Measurements from ENCODE around the gene C11orf24.
"Not testable (repeated sequence)": the region's sequence is repeated elsewhere in the genome, so short reads cannot be mapped to it uniquely, and the experiment has no call there.

Gene C11orf24

DNA sequence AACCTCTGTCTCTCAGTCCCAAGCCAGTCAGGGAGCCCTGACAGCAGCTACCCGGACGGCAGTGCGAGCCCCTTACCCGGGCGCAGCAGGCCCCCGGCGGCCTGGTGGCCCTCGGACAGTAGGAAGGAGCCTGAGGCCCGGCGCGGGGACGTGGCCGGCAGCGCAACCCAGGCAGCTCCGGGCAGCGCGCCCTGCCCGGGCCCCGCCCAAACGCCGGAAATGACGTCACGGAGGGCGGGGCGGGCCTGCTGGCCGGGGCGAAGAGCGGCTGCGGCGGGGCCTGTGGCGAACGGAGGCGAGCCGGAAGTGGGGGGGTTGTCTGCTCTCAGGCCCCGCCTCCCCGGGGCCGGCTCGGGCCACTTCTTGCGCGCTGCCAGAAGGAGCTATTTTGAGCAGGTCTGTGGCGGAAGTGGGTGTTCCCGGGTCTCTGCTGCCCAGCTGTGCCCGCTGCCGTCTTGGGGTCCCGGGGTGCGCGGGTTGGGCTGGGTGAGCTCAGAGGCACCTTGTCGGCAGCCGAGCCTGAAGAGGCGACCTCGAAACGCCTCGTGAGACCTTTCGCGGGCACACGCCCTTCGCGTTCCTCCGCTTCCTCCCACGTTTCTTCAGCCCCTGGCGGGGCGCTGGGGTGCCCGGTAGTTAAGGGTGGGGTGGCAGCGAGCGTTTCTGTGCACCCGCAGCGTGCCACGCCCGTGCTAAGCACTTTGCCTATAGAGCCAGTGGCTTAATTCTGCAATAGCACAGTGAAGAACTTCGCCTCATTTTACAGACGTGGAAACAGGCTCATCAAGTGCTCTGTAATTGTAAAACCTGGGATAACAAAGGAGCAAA is at the start of gene C11orf24:
Gene C11orf24, minus strand, starts transcription at position 193 of the 828 bp plus-strand sequence. CDS start 8,206 bp downstream, outside the sequence.
- DNase-seq, result peak; percentile 97

DNA sequence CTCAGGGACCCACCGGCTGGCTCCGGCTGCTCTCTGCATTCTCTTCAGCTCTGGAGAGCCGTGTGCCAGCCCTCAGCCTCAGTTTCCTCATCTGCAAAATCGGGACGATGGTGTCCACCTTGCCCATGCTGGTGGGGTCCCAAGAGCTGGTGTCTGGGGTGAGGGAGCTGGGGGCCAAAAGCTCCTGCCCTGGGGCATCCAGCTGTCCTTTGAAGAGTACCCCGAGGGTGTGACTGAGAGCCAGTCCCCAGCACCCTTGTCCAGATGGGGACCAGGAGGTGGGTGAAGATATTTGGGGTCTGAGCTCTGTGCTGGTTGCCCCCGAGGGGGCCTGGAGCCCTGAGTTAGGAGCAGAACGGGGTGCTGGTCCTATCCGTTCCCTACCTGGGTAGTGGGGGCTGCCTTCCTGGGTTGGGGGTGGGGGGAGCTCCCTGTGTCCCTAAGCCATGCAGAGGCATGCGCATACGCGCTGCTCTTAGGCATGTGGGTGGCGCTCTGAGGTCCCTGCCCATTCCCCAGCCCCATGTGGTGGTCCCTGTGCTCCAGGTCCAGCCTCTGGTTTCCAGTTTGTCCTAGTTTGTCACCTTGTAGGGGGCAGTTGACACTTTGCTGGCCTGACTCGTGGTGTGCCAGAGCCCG is 45.5 kb upstream of the C11orf24 start:
- no peak for DNase-seq

DNA sequence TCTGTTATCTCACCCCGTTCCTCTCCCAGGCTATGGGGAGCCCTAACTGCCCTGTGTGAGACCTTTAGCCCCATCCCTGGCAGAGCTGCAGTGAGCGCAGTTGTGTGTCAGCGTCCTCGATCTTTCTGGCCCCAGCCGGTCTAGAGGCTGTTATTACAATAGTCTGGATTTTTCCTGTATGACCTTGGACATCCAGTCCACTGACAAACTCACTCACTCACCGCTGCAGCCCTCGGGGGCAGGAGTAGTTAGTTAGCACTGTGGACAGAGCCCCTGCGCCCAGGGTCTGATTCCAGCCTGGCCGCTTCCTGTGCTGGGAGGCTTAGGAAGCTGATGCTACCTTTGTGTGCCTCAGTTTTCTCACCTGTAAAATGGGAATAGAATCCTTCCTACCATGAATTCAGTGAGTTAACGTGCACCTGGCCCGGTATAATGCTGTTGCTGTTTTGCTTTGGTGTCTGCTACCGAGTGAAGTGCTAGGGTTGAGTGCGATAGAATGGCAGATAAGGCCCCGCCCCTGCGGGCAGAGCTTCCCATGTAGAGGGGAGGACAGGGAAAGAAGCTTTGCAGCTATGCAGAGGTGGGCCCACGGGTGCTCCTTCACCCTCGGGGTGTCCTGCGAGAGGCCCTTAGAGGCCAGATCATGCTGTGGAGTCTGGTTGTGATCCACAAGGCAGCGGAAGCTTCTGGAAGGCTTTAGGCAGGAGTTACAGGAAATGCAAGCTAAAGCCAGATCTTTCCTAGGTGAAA is 43.6 kb upstream of the C11orf24 start:
- DNase-seq, result no peak

DNA sequence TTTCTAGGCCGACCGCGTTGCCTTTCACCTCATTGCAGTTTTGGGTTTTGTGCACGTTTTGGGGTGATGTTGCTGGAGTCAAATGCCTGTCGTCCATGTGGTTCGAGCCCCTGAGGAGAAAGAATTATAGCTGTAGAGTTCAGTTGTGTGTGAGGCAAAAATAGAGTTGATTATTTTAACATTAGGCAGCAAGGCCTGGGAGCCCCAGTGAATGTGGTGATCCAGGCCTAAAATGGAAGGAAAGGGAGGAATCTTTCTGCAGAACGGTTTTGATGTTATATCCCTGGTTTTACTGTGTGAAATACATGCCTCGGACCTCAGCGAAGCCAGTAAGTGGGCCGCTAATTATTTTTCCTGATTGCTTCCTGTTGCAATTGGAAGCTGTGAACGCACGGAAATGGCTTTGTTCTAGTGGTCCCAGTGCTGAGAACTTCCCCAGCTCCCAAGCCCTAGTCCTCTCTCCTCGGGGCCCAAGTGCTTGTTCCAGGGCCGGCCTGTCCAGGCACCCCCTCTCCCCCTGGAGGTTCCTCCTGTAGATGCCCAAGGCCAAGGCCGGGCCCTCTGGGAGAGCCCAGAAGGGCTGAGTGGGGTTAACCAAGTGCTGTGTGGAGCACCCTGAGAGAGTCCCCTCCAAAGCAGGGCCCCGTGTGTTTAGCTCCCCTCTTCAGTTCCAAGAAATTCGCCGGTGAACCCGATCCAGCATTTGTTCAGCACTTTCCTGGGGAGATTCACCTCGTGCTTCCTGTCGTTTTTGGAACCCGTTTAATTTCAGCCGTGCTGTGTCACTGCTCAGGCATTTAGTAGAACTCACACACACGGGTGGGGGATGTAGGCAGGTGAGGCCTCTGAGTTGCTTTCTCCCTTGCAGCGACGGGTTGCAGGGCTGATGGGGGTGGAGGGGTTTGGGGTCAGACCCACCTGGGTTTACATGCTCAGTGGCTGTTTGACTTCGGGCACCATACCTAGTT is 42.7 kb upstream of the C11orf24 start:
- no peak for DNase-seq

DNA sequence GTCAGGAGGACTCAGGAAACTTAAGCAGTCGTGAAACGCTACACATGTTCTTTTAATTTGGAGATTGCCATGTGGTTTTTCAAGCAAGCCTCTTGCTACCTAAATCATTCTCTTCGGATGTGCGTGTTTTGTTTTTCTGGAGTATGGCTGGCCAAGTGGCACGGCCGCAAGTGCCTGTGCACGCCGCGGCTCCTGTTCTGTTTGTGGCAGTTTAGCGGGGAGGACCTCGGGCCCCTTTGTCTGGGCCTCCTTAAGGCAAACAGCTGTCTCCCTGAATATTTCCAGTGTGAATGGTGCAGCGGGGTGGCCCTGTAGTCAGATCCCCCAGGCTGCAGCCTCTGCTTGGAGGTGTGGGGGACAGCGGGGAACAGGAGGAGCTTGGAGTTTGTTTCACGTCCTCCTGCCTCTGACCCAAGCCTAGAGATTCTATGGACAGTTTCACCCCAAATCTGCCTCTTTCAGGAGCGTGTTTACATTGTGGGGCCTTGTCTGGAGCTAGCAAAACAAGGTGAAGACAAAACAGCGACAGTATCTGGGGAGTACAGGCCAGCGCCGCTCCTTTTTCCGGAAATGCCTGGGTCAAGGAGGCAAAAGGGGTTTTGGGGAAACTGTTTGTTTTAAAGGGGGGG is 41.9 kb upstream of the C11orf24 start:
- peak; percentile 9 for DNase-seq

DNA sequence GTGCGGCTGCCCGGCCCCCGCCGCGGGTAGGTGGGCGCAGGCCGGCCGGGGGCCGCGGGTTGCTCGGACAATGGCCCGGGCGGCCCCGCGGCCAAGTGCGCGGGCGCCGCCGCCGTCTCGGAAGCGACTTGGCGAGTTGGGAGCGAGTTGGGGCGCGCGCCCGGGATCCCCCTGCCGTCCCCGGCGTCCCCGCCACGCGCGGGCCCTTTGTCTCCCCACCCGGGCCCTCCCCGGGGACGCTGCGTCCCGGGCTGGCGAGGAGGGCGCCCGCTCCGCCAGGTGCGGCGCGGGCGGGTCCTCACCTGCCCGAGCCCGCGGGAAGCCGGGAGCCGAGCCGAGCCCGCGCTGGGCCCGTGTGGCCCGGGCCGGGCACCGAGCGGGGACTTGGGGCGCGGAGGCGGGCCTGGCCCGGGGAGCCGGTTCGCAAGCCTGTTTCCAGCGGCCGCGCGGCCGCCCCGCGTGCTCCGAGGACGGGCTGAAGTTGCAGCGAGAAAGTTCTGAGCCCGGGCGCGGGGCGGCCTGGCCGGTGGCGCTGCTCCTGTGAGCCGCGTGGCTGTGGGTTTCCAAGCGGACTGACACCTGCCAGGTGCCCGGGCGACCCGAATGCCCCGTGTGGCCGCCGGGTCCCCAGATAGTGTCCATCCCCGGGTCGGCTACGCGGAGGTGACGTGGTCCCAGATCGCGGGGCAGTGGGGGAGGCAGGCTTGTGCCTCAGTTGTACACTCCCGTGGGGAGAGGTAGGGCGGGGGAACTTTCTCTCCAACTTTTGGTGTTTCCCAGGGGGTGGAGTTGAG is 41.2 kb upstream of the C11orf24 start:
- peak; percentile 20 for DNase-seq

DNA sequence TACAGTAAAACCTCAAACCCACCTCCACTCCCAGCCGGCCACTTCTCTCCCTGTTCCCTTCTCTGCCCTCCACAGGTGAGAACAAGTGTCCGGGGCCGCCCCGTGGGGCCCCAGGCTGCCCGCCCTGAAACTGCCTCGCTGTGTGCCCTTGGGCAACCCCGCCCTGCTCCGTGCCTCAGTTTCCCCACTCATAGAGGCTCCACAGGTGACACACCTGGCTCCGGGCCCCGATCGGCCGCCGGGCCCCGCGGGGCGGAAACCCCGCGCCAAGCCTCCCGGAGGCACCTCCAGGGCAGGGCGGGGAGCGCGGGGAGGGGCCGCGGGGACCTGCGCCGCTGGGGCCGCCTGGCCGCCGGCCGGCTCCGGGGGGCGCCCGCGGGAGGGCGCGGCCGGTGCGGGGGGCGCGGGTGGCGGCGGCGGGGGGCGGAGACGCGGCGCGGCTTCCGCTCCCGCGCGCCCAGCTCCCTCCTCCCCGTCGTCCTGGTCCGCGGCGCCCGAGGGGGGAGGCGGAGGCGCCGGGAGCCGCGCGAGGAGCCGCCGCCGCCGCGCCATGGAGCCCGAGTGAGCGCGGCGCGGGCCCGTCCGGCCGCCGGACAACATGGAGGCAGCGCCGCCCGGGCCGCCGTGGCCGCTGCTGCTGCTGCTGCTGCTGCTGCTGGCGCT is 40.5 kb upstream of the C11orf24 start, which contains the start of gene LRP5:
Gene LRP5, plus strand, starts transcription at position 475 of the 663 bp plus-strand sequence. Its CDS starts 124 bp downstream, at position 599.
- DNase-seq, result no peak

DNA sequence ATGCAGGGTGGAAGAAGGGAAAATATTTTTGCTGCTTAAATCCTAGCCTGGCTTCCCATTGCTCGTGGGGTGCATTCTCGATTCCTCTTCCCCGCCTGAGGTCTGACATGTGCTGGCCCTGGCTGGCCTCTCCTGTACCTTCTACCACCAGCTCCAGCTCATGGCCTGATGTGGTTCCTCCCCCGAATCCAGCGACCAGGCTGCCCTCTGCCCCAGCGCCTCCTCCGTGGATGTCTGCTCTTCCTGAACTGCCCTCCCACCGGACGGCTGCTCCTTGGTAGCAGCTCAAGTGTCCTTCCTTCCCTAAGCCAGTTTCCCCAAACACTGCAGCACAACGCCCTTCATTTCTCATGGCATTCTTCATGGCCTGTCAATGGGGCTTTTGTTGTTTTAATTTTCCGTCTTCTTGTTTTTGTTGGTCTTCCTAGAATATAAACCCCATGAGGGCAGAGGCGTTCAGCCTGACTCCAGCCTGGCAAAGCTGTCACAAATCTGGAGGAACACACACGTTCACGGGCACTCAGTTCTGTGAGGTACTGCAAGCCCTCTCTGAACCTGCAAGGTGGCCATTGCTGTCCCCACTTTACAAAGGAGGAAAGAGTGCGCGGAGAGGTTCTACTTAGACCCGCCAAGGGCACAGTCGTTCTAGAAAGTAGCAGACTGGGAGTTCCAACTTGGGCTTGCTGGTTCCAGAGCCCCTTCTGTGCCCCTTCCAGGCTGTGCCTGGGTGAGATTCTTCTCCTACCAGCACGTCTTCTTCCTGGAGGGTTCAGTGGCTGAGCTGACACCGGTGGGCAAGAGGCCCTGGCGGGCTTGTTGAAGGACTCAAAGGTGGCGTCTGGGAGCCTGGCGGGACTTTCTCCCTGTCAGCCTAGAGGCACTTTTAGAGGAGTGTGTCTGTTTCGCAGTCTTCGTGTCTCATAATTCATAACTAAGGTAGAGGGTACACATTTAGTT is 39.7 kb upstream of the C11orf24 start:
- DNase-seq, result no peak

DNA sequence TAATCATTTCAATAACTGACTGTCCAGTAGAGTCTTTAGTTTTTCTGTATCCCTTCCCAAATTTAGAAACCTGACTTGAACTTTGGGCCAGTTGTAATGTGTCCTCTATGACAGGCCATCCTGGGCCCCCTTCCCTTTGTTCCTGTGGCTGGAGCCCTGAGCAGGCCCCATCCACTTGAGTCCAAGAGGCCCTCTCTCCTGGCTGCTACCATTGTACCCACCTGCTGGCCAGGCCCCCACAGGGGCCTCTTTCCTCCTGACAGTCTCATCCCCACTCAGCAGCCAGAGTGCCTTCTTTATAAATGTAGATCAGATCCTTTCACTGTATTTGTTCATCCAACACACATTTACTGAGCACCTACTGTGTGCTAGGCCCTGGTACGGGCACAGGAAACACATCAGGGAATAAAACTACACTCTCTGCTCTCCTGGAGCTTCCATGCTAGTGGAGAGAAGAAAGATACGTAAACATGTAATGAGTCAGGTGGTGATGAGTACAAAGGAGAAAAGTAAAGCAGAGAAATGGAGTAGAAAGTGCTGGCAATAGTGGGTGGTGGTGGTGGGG is 37.9 kb upstream of the C11orf24 start:
- no peak for DNase-seq

DNA sequence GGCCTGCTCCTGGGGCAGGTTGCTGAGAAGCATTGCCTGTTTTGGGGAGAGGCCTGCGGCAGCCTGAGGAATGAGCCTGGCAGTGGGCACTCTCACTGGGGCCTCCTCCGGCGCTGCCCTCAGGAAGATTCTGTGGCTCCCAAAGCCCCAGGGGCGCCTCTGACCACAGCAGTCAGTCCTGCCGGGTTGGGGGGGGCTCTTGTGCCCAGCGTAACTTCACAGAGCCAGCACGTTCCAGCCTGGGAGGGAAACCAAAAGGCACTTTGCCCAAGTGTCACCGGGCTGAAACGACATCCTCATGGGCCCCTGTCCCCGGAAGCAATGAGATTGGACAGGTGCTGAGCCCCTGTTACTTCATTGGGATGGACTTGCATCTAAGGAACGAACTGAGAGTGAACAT is 36.3 kb upstream of the C11orf24 start:
- DNase-seq, result no peak

DNA sequence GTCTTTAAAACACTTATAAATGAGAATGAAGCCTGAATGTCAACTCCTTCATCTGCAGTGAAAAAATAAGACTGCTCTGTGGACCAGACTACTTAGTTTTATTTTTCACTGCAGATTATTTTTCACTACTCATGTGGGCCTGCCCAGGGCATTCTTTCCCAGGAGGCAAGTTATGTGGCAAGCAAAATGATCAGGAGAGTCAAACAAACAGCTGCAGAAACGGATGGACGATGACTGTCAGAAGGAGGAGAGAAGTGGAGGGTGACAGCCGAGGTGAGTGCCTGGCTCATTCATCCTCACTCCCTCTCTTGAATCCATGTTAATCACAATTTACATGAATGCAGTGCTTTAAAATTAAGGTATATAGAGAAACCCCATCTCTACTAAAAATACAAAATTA is 34.9 kb upstream of the C11orf24 start:
- DNase-seq, result no peak

DNA sequence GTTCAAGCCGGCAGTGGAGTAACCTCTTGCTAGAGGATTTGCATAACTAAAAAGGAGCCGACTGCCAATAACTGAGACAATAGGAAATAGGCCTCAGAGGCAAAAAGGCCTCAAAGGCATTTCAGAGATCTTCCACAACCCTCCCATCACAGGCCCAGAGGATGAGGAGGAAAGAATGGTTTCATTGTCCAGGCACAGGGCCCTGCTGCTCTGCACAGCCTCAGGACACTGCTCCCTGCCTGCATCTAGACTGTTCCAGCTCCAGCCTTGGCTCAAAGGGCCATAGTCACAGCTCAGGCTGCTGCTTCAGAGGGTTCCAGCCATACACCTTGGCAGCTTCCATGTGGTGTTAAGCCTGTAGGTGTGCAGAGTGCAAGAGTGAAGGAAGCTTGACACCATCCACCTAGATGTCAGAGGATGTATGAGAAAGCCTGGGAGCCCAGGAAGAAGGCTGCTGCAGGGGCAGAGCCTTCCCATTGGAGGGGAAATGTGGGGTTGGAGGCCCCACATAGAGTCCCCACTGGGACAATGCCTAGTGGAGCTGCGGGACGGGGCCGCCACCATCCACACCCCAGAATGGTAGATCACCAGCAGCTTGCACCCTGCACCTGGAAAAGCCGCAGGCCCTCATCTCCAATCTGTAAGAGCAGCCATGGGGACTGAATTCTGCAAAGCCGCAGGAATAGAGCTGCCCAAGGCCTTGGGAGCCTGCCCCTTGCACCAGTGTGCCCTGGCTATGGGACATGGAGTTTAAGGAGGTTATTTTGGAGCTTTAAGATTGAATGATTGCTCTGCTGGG is 32.4 kb upstream of the C11orf24 start:
- no peak for DNase-seq

DNA sequence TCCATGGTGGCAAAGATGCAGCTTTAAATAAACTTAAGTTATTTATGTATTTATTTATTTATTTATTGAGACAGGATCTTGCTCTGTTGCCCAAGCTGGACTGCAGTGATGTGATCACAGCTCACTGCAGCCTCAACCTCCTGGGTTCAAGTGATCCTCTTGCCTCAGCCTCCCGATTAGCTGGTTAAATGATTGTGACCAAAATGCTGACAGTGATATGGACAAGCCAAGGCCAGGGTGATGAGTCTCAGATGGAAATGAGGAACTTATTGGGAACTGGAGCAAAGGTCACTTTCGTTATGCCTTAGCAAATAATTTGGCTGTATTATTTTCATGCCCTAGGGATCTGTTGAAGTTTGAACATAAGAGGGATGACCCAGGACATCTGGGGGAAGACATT is 31.3 kb upstream of the C11orf24 start:
- DNase-seq, result no peak

DNA sequence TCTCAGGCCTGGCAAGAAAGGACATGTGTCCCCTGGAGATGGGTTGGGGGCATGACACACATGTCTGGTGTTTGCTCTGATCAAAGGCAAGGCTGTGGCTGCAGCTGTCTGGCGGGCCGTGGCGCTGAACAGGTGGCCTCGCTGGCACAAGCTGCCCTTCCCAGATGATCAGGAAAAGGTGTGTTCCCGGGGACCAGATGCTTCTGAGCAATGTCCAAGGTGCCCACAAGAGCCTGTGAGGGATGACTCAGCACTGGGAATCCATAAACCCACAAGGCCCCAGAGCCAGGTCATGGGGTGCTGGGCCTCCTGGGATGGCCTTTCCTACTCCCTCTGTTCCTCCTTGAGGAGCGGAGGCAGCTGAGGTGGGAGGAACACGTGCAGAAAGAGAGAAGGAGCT is 30.9 kb upstream of the C11orf24 start:
- DNase-seq, result no peak

DNA sequence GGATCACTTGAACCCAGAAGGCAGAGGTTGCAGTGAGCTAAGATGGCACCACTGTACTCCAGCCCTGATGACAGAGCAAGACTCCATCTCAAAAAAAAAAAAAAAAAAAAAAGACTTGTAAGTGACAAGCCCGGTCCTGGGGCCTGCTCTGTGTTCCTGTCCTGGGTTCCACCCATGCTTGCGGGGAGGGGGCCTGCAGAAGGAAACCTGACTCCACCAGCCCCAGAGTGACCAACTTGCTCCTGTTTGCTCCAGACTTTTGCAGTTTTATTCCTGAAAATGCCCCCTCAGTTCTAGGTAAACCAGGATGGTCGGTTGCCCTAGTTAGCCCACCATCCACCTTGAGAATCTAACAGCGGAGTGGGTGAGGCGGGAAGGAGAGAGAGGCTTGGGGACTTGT is 30.5 kb upstream of the C11orf24 start:
- no peak for DNase-seq

DNA sequence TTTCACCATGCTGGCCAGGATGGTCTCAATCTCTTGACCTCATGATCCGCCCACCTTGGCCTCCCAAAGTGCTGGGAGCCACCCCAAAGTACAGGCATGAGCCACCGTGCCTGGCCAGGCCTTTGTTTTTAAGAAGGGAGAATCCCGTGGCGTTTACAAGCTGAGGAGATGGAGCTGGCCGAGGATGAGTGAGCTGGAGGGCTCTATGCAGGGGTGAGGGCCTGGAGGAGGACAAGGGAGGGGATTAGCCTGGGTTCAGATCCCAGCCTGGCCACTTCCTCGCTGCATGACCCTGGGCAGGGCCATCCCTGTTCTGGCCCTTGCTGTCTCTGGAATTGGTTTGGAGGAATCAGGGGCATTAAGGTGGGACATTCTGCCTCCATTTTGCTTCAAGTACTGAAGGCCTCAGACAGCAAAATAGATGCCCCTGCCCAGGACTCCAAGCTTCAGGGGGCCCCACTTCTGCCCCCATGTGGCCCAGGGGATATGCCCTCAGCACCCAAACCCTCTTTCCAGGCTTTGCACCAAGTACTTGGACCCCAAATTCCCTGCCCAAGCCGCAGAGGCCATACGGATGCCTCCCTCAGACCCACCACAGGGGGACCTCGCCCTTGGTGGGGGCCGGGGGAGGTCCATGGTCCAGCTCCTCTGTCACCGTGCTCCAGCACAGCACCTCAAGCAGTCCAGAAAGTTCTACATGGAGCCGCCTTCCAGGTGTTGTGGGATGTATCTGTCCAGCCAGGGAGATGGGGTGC is 28.5 kb upstream of the C11orf24 start:
- no peak for DNase-seq

DNA sequence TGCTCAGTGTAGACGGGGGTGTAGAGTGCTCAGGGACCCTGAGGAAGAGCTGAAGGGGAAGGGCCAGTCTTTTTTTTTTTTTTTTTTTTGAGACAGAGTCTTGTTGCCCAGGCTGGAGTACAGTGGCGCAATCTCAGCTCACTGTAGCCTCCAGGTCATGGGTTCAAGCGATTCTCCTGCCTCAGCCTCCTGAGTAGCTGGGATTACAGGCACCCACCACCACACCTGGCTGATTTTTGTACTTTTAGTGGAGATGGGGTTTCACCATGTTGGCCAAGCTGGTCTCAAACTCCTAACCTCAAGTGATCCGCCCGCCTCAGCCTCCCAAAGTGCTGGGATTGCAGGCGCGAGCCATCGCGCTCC is 27.7 kb upstream of the C11orf24 start:
- not testable (repeated sequence) for DNase-seq

All from activated CD4-positive, alpha-beta T cell treated with anti-CD3 and anti-CD28 coated beads, Interleukin-10, Interleukin-2, amounts not matched to agents 100 ng/mL and 50 ng/mL, durations not matched to agents 16 hours and 8 hours (primary cell).